HepG2 (cell line): ENCODE results near the gene CBLB. TPM values are rescaled to one million over a fixed set of nuclear protein-coding genes. Genes with fewer than 3 reads are reported as not detected.

Experiments used
- ATAD3A ChIP-seq: sonication (generic); formaldehyde crosslinking; IDR thresholded peaks from 2 replicates; pipeline ENCODE4 v1.4.0; 2020; ENCODE audit warnings: missing genetic modification reagents
- DNMT3B ChIP-seq: conservative IDR thresholded peaks from 2 replicates; pipeline ENCODE4 v1.6.1; 2016; ENCODE audit warnings: missing biosample characterization, control low read depth
- ELF4 ChIP-seq: sonication (generic); formaldehyde crosslinking; IDR thresholded peaks from 2 replicates; pipeline ENCODE4 v1.5.0; 2020; ENCODE audit warnings: missing genetic modification reagents, mild to moderate bottlenecking, moderate library complexity, borderline replicate concordance
- ERF ChIP-seq: IDR thresholded peaks from 2 replicates; pipeline ENCODE4 v1.6.1; 2018; ENCODE audit warnings: missing biosample characterization, missing genetic modification reagents
- FOSL1 ChIP-seq: sonication (generic); formaldehyde crosslinking; IDR thresholded peaks from 2 replicates; pipeline ENCODE4 v1.9.0; 2021; ENCODE audit warnings: missing genetic modification reagents, borderline replicate concordance
- FOSL2 ChIP-seq: sonication (generic); formaldehyde crosslinking; IDR thresholded peaks from 2 replicates; pipeline ENCODE4 v1.4.0; 2020; ENCODE audit warnings: missing genetic modification reagents
- HNF4A ChIP-seq: sonication (generic); formaldehyde crosslinking; IDR thresholded peaks from 2 replicates; pipeline ENCODE4 v1.4.0; 2020; ENCODE audit warnings: missing genetic modification reagents
- ISX ChIP-seq: sonication (generic); formaldehyde crosslinking; conservative IDR thresholded peaks from 2 replicates; pipeline ENCODE4 v1.5.0; 2020; ENCODE audit warnings: missing genetic modification reagents
- KDM4B ChIP-seq: sonication (generic); formaldehyde crosslinking; IDR thresholded peaks from 2 replicates; pipeline ENCODE4 v1.4.0; 2020; ENCODE audit warnings: missing genetic modification reagents
- MBD4 ChIP-seq: IDR thresholded peaks from 2 replicates; pipeline ENCODE4 v1.6.1; 2012; ENCODE audit warnings: low read length, inconsistent platforms, borderline replicate concordance
- MEF2D ChIP-seq: sonication (generic); formaldehyde crosslinking; IDR thresholded peaks from 2 replicates; pipeline ENCODE4 v1.5.1; 2020; ENCODE audit warnings: mild to moderate bottlenecking, missing genetic modification reagents
- NFYC ChIP-seq: IDR thresholded peaks from 2 replicates; pipeline ENCODE4 v1.6.1; 2016; ENCODE audit warnings: missing genetic modification reagents, missing compliant biosample characterization
- SIN3B ChIP-seq: fragments of 150-350 bp; IDR thresholded peaks from 2 replicates; pipeline ENCODE4 v1.6.1; 2014; ENCODE audit warnings: low read length
- SMAD3 ChIP-seq: sonication (generic); formaldehyde crosslinking; IDR thresholded peaks from 2 replicates; pipeline ENCODE4 v1.4.0; 2020; ENCODE audit warnings: missing genetic modification reagents
- ZNF44 ChIP-seq: sonication (generic); formaldehyde crosslinking; IDR thresholded peaks from 2 replicates; pipeline ENCODE4 v1.5.1; 2020; ENCODE audit warnings: mild to moderate bottlenecking, missing genetic modification reagents
- ZNF501 ChIP-seq: sonication (generic); formaldehyde crosslinking; IDR thresholded peaks from 2 replicates; pipeline ENCODE4 v1.5.1; 2020; ENCODE audit warnings: mild to moderate bottlenecking, moderate library complexity, missing genetic modification reagents
- ZNF543 ChIP-seq: sonication (generic); formaldehyde crosslinking; IDR thresholded peaks from 2 replicates; pipeline ENCODE4 v1.4.0; 2020; ENCODE audit warnings: mild to moderate bottlenecking, missing genetic modification reagents
- ZNF570 ChIP-seq: sonication (generic); formaldehyde crosslinking; IDR thresholded peaks from 2 replicates; pipeline ENCODE4 v1.4.0; 2020; ENCODE audit warnings: mild to moderate bottlenecking, missing genetic modification reagents, borderline replicate concordance
- ZNF720 ChIP-seq: sonication (generic); formaldehyde crosslinking; IDR thresholded peaks from 2 replicates; pipeline ENCODE4 v1.4.0; 2020; ENCODE audit warnings: missing genetic modification reagents
- polyA plus RNA-seq, 8 experiments: library from polyadenylated mRNA; depleted of rRNA in 3 of 8; stranded (reverse) in 7 of 8; unstranded in 1 of 8; fragments of >200 nt; fragmentation: Illumina TruSeq in 4 of 8; extraction: Trizol in 4 of 8; gene quantifications; 2 replicates each; pipeline versions ENCODE4 v1.2.1 to v1.2.3, GENCODE V29; 2011 to 2016; ENCODE audit warnings: low read depth in 4 of 8, missing spikeins in 1 of 8, mixed read lengths in 1 of 8; ENCODE audit not compliant: insufficient read depth in 1 of 8
- total RNA-seq, 5 experiments: library from RNA; depleted of rRNA; stranded (reverse); fragments of >200 nt; fragmentation: Illumina TruSeq; extraction: Trizol; gene quantifications; 2 replicates each; pipeline ENCODE4 v1.2.3, GENCODE V29; 2016; ENCODE audit warnings: low read depth in 1 of 5
- TF ChIP-seq, protein P1 (sequence below): sonication (generic); formaldehyde crosslinking; IDR thresholded peaks from 2 replicates; pipeline ENCODE4 v1.8.0; 2023; ENCODE audit warnings: mild to moderate bottlenecking, missing genetic modification reagents
- TF ChIP-seq, protein P2 (sequence below): sonication (generic); formaldehyde crosslinking; IDR thresholded peaks from 2 replicates; pipeline ENCODE4 v1.4.0; 2020; ENCODE audit warnings: missing genetic modification reagents
- TF ChIP-seq, protein P3 (sequence below), 2 experiments: IDR thresholded peaks; 2 replicates each; pipeline ENCODE4 v1.6.1; 2011 to 2012; ENCODE audit warnings: low read length in 2 of 2, borderline replicate concordance in 1 of 2, low read depth in 1 of 2, mild to moderate bottlenecking in 1 of 2, moderate library complexity in 1 of 2

Gene CBLB
- total and polyA plus RNA-seq, 2 of the 13 experiments (the other 11 are each of a cell fraction or from before 2014, with no cell fraction given) = 9.8 to 16.4 TPM

DNA sequence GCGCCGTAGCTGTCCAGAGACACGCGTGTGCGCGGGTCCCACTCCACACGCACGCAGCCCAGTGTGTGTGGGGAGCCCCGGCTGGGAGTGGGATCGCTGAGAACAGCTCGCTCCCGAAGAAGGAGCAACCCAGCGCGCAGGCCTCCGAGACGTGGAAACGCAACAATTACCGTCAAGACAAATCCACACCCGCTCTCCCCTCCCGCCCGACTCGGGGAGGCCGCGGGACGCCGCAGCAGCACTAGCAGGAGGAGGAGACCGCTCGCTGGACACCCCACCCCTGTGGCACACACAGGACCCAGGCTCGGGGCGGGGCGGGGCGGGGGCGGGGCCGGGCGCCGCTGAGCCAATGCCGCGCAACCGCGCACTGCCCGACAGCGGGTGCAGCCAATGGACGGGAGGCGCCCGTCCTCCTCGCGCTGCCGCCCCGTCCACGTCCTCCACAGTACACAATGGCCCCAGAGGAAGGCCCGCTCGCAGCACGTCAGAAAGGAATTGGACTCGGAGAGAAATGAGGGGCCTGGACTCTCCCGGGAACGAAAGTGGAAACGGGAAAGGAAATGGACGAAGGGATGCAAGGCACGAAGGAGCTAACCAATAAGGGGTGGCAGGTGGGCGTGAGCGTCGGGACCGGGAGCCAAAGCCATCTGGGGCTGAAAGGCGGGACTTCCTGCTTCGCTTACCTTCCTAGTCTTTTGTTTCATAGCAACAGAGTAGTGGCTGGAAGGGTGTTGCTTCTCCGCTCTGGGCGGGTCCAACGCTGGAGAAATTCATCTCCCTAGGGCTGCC is at the start of gene CBLB (continued):
- TF ChIP-seq, protein P1, sequence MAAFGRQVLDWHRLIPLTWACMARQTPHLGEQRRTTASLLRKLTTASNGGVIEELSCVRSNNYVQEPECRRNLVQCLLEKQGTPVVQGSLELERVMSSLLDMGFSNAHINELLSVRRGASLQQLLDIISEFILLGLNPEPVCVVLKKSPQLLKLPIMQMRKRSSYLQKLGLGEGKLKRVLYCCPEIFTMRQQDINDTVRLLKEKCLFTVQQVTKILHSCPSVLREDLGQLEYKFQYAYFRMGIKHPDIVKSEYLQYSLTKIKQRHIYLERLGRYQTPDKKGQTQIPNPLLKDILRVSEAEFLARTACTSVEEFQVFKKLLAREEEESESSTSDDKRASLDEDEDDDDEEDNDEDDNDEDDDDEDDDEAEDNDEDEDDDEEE (CRISPR knock-in tag) = no peak
- TF ChIP-seq ZNF44 (no peak), KDM4B (no peak), ERF (CRISPR knock-in tag) (peak; percentile 44; the same call in 1 of the 2 replicates), HNF4A (CRISPR knock-in tag) (no peak; the same call in 1 of the 2 replicates), SIN3B (no peak), ZNF501 (CRISPR knock-in tag) (0 out of 2 replicates have a peak, but pooled peaks have one; percentile 10), ISX (no peak), DNMT3B (CRISPR knock-in tag) (no peak), MBD4 (no peak), ATAD3A (CRISPR knock-in tag) (no peak), FOSL2 (CRISPR knock-in tag) (0 out of 2 replicates have a peak, but pooled peaks have one; percentile 26), NFYC (peak; percentile 87), ZNF543 (CRISPR knock-in tag) (no peak), SMAD3 (0 out of 2 replicates have a peak, but pooled peaks have one; percentile 18), ZNF720 (no peak), MEF2D (CRISPR knock-in tag) (no peak), ZNF570 (no peak), FOSL1 (CRISPR knock-in tag) (no peak), ELF4 (CRISPR knock-in tag) (no peak)
- TF ChIP-seq, protein P2, sequence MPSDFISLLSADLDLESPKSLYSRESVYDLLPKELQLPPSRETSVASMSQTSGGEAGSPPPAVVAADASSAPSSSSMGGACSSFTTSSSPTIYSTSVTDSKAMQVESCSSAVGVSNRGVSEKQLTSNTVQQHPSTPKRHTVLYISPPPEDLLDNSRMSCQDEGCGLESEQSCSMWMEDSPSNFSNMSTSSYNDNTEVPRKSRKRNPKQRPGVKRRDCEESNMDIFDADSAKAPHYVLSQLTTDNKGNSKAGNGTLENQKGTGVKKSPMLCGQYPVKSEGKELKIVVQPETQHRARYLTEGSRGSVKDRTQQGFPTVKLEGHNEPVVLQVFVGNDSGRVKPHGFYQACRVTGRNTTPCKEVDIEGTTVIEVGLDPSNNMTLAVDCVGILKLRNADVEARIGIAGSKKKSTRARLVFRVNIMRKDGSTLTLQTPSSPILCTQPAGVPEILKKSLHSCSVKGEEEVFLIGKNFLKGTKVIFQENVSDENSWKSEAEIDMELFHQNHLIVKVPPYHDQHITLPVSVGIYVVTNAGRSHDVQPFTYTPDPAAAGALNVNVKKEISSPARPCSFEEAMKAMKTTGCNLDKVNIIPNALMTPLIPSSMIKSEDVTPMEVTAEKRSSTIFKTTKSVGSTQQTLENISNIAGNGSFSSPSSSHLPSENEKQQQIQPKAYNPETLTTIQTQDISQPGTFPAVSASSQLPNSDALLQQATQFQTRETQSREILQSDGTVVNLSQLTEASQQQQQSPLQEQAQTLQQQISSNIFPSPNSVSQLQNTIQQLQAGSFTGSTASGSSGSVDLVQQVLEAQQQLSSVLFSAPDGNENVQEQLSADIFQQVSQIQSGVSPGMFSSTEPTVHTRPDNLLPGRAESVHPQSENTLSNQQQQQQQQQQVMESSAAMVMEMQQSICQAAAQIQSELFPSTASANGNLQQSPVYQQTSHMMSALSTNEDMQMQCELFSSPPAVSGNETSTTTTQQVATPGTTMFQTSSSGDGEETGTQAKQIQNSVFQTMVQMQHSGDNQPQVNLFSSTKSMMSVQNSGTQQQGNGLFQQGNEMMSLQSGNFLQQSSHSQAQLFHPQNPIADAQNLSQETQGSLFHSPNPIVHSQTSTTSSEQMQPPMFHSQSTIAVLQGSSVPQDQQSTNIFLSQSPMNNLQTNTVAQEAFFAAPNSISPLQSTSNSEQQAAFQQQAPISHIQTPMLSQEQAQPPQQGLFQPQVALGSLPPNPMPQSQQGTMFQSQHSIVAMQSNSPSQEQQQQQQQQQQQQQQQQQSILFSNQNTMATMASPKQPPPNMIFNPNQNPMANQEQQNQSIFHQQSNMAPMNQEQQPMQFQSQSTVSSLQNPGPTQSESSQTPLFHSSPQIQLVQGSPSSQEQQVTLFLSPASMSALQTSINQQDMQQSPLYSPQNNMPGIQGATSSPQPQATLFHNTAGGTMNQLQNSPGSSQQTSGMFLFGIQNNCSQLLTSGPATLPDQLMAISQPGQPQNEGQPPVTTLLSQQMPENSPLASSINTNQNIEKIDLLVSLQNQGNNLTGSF = no peak
- TF ChIP-seq, protein P3, sequence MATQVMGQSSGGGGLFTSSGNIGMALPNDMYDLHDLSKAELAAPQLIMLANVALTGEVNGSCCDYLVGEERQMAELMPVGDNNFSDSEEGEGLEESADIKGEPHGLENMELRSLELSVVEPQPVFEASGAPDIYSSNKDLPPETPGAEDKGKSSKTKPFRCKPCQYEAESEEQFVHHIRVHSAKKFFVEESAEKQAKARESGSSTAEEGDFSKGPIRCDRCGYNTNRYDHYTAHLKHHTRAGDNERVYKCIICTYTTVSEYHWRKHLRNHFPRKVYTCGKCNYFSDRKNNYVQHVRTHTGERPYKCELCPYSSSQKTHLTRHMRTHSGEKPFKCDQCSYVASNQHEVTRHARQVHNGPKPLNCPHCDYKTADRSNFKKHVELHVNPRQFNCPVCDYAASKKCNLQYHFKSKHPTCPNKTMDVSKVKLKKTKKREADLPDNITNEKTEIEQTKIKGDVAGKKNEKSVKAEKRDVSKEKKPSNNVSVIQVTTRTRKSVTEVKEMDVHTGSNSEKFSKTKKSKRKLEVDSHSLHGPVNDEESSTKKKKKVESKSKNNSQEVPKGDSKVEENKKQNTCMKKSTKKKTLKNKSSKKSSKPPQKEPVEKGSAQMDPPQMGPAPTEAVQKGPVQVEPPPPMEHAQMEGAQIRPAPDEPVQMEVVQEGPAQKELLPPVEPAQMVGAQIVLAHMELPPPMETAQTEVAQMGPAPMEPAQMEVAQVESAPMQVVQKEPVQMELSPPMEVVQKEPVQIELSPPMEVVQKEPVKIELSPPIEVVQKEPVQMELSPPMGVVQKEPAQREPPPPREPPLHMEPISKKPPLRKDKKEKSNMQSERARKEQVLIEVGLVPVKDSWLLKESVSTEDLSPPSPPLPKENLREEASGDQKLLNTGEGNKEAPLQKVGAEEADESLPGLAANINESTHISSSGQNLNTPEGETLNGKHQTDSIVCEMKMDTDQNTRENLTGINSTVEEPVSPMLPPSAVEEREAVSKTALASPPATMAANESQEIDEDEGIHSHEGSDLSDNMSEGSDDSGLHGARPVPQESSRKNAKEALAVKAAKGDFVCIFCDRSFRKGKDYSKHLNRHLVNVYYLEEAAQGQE (IDR thresholded peaks at IDR 0.05; ENCODE audit: borderline replicate concordance in 1 of 2, low read depth in 1 of 2, low read length in 2 of 2) = 0 out of 4 replicates have a peak, but pooled peaks of 1 of the 2 experiments have one; percentile 34
